Endothelial cell of umbilical vein (primary cell): ENCODE results near the gene WARS2. TPM values are rescaled to one million over a fixed set of nuclear protein-coding genes. Genes with fewer than 3 reads are reported as not detected.

Experiments
- BruUV-seq: library from RNA; stranded (reverse); fragments of 400-500 nt; replicated peaks from 2 replicates; lab custom pipeline; 2021; lab: Mats Ljungman, UMichigan
- CTCF ChIA-PET: fragments of 300-600, 350-600 bp; sonication (Branson Sonifier 250); formaldehyde crosslinking; loops from one replicate; lab custom pipeline; 2021; ENCODE audit warnings: antibody characterized with exemption, inconsistent platforms; lab: Charles Lee
- POLR2A ChIA-PET: fragments of 300-600, 350-600 bp; sonication (Branson Sonifier 250); formaldehyde crosslinking; loops from one replicate; lab custom pipeline; 2021; ENCODE audit warnings: antibody characterized with exemption, inconsistent platforms; lab: Charles Lee
- DNase-seq: peaks from one replicate; pipeline ENCODE4 v3.0.0-alpha.2; 2011; ENCODE audit warnings: low read depth, low spot score
- FAIRE-seq: peaks from 2 replicates; lab custom pipeline; 2011; peaks lifted over from hg19 to GRCh38; lab: Jason Lieb, UNC
- H2AFZ ChIP-seq: 2 replicates; pipeline ENCODE4 v1.6.0; 2012; ENCODE audit warnings: low read depth, low read length, control low read depth, inconsistent platforms
- H3K27ac ChIP-seq: 2 replicates; pipeline ENCODE4 v1.5.1; 2011; ENCODE audit warnings: low read depth, mild to moderate bottlenecking, control low read depth, low read length, moderate library complexity; ENCODE audit not compliant: insufficient read depth
- H3K27me3 ChIP-seq, 2 experiments: 2 replicates each; pipeline versions ENCODE4 v1.6.0 to v1.6.1; 2011; ENCODE audit warnings: low read length in 2 of 2, mixed read lengths in 1 of 2; ENCODE audit not compliant: control insufficient read depth in 2 of 2, insufficient read depth in 2 of 2
- H3K36me3 ChIP-seq, 2 experiments: 2 replicates in 1 of 2; 3 replicates in 1 of 2; pipeline ENCODE4 v1.5.1; 2011; ENCODE audit warnings: low read length in 2 of 2, mild to moderate bottlenecking in 1 of 2, moderate library complexity in 1 of 2; ENCODE audit not compliant: control insufficient read depth in 2 of 2, insufficient read depth in 2 of 2; ENCODE audit errors: extremely low read depth in 1 of 2
- H3K4me1 ChIP-seq: 3 replicates; pipeline ENCODE4 v1.5.1; 2011; ENCODE audit warnings: mild to moderate bottlenecking, low read length; ENCODE audit not compliant: control insufficient read depth, insufficient read depth; ENCODE audit errors: extremely low read depth
- H3K4me2 ChIP-seq: 2 replicates; pipeline ENCODE4 v1.6.1; 2011; ENCODE audit warnings: low read length, control low read depth, mixed read lengths; ENCODE audit not compliant: insufficient read depth
- H3K4me3 ChIP-seq, 3 experiments: fragments of 200-600 bp in 1 of 3; sonication (generic), shearing (Covaris generic) in 1 of 3; replicated peaks in 1 of 3; 2 replicates each; pipeline ENCODE4 v1.5.1; 2011 to 2016; ENCODE audit warnings: control low read depth in 3 of 3, low read length in 3 of 3, mild to moderate bottlenecking in 2 of 3, inconsistent platforms in 1 of 3, low read depth in 1 of 3, moderate library complexity in 1 of 3; ENCODE audit not compliant: insufficient read depth in 1 of 3
- H3K79me2 ChIP-seq: 2 replicates; pipeline ENCODE4 v1.6.0; 2012; ENCODE audit warnings: low read length, inconsistent platforms; ENCODE audit not compliant: control insufficient read depth, insufficient read depth
- H3K9ac ChIP-seq: replicated peaks from 2 replicates; pipeline ENCODE3; 2011; ENCODE audit warnings: low read length, control low read depth; ENCODE audit not compliant: insufficient read depth; ENCODE audit errors: extremely low read depth
- H3K9me1 ChIP-seq: replicated peaks from 3 replicates; pipeline ENCODE4 v1.6.0; 2011; ENCODE audit warnings: mild to moderate bottlenecking, low read length; ENCODE audit not compliant: control insufficient read depth, insufficient read depth; ENCODE audit errors: extremely low read depth
- H3K9me3 ChIP-seq: replicated peaks from 2 replicates; pipeline ENCODE4 v1.5.1; 2012; ENCODE audit warnings: low read length, inconsistent platforms; ENCODE audit not compliant: control insufficient read depth, insufficient read depth
- H4K20me1 ChIP-seq: replicated peaks from 2 replicates; pipeline ENCODE3; 2011; ENCODE audit warnings: mild to moderate bottlenecking, low read length; ENCODE audit not compliant: control insufficient read depth, insufficient read depth; ENCODE audit errors: extremely low read depth
- CTCF ChIP-seq, 2 donors: IDR thresholded peaks; 1 replicate in 1 of 2; 2 replicates in 1 of 2; pipeline ENCODE4 v1.5.1; 2011; ENCODE audit warnings: low read length in 2 of 2, mild to moderate bottlenecking in 2 of 2, moderate library complexity in 2 of 2, control low read depth in 1 of 2, inconsistent platforms in 1 of 2, low read depth in 1 of 2; ENCODE audit not compliant: insufficient read depth in 1 of 2; ENCODE audit errors: extremely low read depth in 1 of 2
- EZH2 ChIP-seq: IDR thresholded peaks from 2 replicates; pipeline ENCODE4 v1.6.1; 2012; ENCODE audit warnings: borderline replicate concordance, low read depth, mild to moderate bottlenecking, moderate library complexity, low read length, inconsistent platforms; ENCODE audit not compliant: severe bottlenecking
- FOS ChIP-seq: IDR thresholded peaks from 2 replicates; pipeline ENCODE4 v1.6.1; 2011; ENCODE audit warnings: mild to moderate bottlenecking, low read length, moderate library complexity, borderline replicate concordance; ENCODE audit not compliant: insufficient read depth
- GATA2 ChIP-seq: IDR thresholded peaks from 2 replicates; pipeline ENCODE4 v1.7.0; 2011; ENCODE audit warnings: low read depth, mild to moderate bottlenecking, moderate library complexity, mixed read lengths, low read length; ENCODE audit not compliant: insufficient read length, insufficient read depth
- JUN ChIP-seq: IDR thresholded peaks from 2 replicates; pipeline ENCODE4 v1.6.1; 2011; ENCODE audit warnings: borderline replicate concordance, low read depth; ENCODE audit not compliant: insufficient read length, insufficient read depth
- MAX ChIP-seq: IDR thresholded peaks from 2 replicates; pipeline ENCODE4 v1.6.1; 2011; ENCODE audit not compliant: insufficient read depth, insufficient read length
- MYC ChIP-seq: IDR thresholded peaks from one replicate; pipeline ENCODE4 v1.6.1; 2011; ENCODE audit warnings: mild to moderate bottlenecking, low read depth, low read length
- POLR2A ChIP-seq: IDR thresholded peaks from 2 replicates; pipeline ENCODE4 v1.6.1; 2012; ENCODE audit warnings: low read depth, mild to moderate bottlenecking, control low read depth, low read length
- POLR2AphosphoS5 ChIP-seq: IDR thresholded peaks from 2 replicates; pipeline ENCODE4 v1.6.1; 2012; ENCODE audit warnings: low read depth, mild to moderate bottlenecking, control low read depth, low read length, moderate library complexity; ENCODE audit not compliant: insufficient read depth
- dilution Hi-C: fragments of 300-500 bp; cut with MboI; formaldehyde crosslinking; loops from one replicate; pipeline ENCODE4 v1.15.0; 2019; ENCODE audit warnings: low sequenced_read_pairs; ENCODE audit not compliant: extremely low pct_ligation_motif_present
- intact Hi-C: fragments of 100-400 bp; cut with micrococcal nuclease; formaldehyde crosslinking; loops from one replicate; pipeline ENCODE4 v1.10.0; 2022
- polyA plus RNA-seq, 4 experiments: library from polyadenylated mRNA; depleted of rRNA in 3 of 4; stranded (reverse) in 3 of 4; unstranded in 1 of 4; fragments of >200 nt; gene quantifications; 2 replicates each; pipeline versions ENCODE4 v1.2.1 to v1.2.3, GENCODE V29; 2011 to 2012; ENCODE audit warnings: missing spikeins in 1 of 4
- total RNA-seq: library from RNA; stranded (reverse); gene quantifications from 2 replicates; pipeline ENCODE4 v1.2.3, GENCODE V29; 2021

WARS2 gene
- total and polyA plus RNA-seq, 2 donors (not counting 3 experiments of a cell fraction or from before 2014, with no cell fraction given) = 5.9 to 11.8 TPM

GRCh38 chr1:119003413-119004128 lies 136.9 kb downstream of the WARS2 start:
- no peaks in the 10 kb centered on the region for H3K79me2 ChIP-seq
- H3K4me1 ChIP-seq = peaks cover 13% of the 10 kb centered on the region
- TF ChIP-seq POLR2AphosphoS5 = no peak
- no peak for TF ChIP-seq MAX
- no peak for TF ChIP-seq MYC
- no peak for TF ChIP-seq FOS
- TF ChIP-seq POLR2A = no peak
- TF ChIP-seq CTCF (IDR thresholded peaks at IDR 0.05; ENCODE audit: extremely low read depth in 1 of 2, insufficient read depth in 1 of 2, low read depth in 1 of 2, low read length in 2 of 2) = no peak
- no peak for TF ChIP-seq JUN
- no peak for TF ChIP-seq EZH2
- no peak for TF ChIP-seq GATA2
- no peak overlapping the region for H3K4me2 ChIP-seq
- intact Hi-C loops (loop anchor here (5.0 to 10.0 kb wide), 2 partner anchors 139 to 929 kb away; partner anchors contain the start of gene WARS2), dilution Hi-C loops (no loop called here)
- no peak overlapping the region for H3K4me3 ChIP-seq
- ChIA-PET POLR2A (no interaction called here), CTCF (interaction anchor here (1.2 kb wide), 1 partner anchor 26 kb away, joined by 3 read pairs; no protein-coding TSS in a partner anchor)
- no peak overlapping the region for H3K9ac ChIP-seq
- H3K36me3 ChIP-seq = no peaks in the 10 kb centered on the region
- H3K27ac ChIP-seq = no peak overlapping the region
- no peak for DNase-seq
- no peak overlapping the region for H2AFZ ChIP-seq
- H3K9me3 ChIP-seq = no peaks in the 10 kb centered on the region
- peaks cover 89 to 98% of the 10 kb centered on the region in 2 experiments for H3K27me3 ChIP-seq
- H4K20me1 ChIP-seq = no peaks in the 10 kb centered on the region
- H3K9me1 ChIP-seq = no peaks in the 10 kb centered on the region
- BruUV-seq = no TSS peak
- no peak for FAIRE-seq
